Cardiac fibroblast (primary cell): Measurements from ENCODE around the gene BLNK.
A peak's percentile ranks its signal among the peaks of the same experiment; 100 is the strongest.
"Not testable (repeated sequence)": the region's sequence is repeated elsewhere in the genome, so short reads cannot be mapped to it uniquely, and the experiment has no call there.

Experiments
- DNase-seq, 2 donors: peaks; one replicate each; pipeline versions ENCODE4 v3.0.0 to v3.0.0-alpha.2; 2010; ENCODE audit warnings: low read depth in 2 of 2
- H3K4me3 ChIP-seq, 2 donors: replicated peaks in 1 of 2; 1 replicate in 1 of 2; 2 replicates in 1 of 2; pipeline ENCODE4 v1.5.1; 2011; ENCODE audit warnings: low read depth in 2 of 2, low read length in 2 of 2, mild to moderate bottlenecking in 2 of 2, moderate library complexity in 1 of 2
- CTCF ChIP-seq: IDR thresholded peaks from one replicate; pipeline ENCODE4 v1.5.1; 2011; ENCODE audit warnings: low read depth, mild to moderate bottlenecking, low read length, inconsistent platforms

Gene BLNK

GRCh38 chr10:96205580-96205979 lies 65.8 kb downstream of the BLNK start:
- H3K4me3 ChIP-seq = no peak overlapping the region
- TF ChIP-seq CTCF = no peak
- DNase-seq = no peak

GRCh38 chr10:96201525-96201924 lies 69.8 kb downstream of the BLNK start:
- no peak for DNase-seq
- no peak for TF ChIP-seq CTCF
- H3K4me3 ChIP-seq = no peak overlapping the region

GRCh38 chr10:96189505-96189904 lies 81.9 kb downstream of the BLNK start:
- not testable (repeated sequence) for DNase-seq, H3K4me3 ChIP-seq

- TF ChIP-seq CTCF = no peak
- no peak overlapping the region for H3K4me3 ChIP-seq
- peak; percentile 1 to 59 for DNase-seq
These were observed 82.5 kb downstream of the BLNK start for GRCh38 chr10:96188916-96189315.

- H3K4me3 ChIP-seq = no peak overlapping the region
- peak in 1 of 2 donors; percentile 12 for DNase-seq
- TF ChIP-seq CTCF = no peak
These were observed 82.9 kb downstream of the BLNK start for GRCh38 chr10:96188421-96188820.

- TF ChIP-seq CTCF = no peak
- no peak for DNase-seq
These were observed 94.4 kb downstream of the BLNK start for GRCh38 chr10:96176985-96177384.

GRCh38 chr10:96172666-96173065 lies 98.7 kb downstream of the BLNK start:
- H3K4me3 ChIP-seq = no peak overlapping the region
- no peak for TF ChIP-seq CTCF
- no peak for DNase-seq

More at GRCh38 chr10:96176985-96177384, 94.4 kb downstream of the BLNK start:
- no peak overlapping the region for H3K4me3 ChIP-seq

GRCh38 chr10:96170230-96170629 lies 101.1 kb downstream of the BLNK start:
- no peak for DNase-seq
- TF ChIP-seq CTCF = no peak
- no peak overlapping the region for H3K4me3 ChIP-seq
